Suprapubic skin (tissue), 3 donors: ENCODE results near the gene GRID2.

ENCODE experiments used
- CTCF ChIP-seq, 2 donors: fragments of 200-600 bp in 1 of 2; fragments of 450-650 bp in 1 of 2; sonication (generic) in 1 of 2; IDR thresholded peaks; one replicate each; pipeline ENCODE4 v1.5.1; 2016 to 2019; ENCODE audit warnings: antibody characterized with exemption in 2 of 2, mild to moderate bottlenecking in 1 of 2, moderate library complexity in 1 of 2
- EP300 ChIP-seq: sonication (generic); formaldehyde crosslinking; IDR thresholded peaks from one replicate; pipeline ENCODE4 v1.6.1; 2017; ENCODE audit warnings: antibody characterized with exemption
- POLR2A ChIP-seq, 2 donors: fragments of 450-650 bp; IDR thresholded peaks; one replicate each; pipeline ENCODE4 v1.6.1; 2017; ENCODE audit warnings: antibody characterized with exemption in 2 of 2, mild to moderate bottlenecking in 2 of 2, moderate library complexity in 2 of 2

GRCh38 chr4:93116624-93117023 lies 812.9 kb downstream of the GRID2 start:
- no peak for TF ChIP-seq EP300
- TF ChIP-seq POLR2A (IDR thresholded peaks at IDR 0.05), result no peak
- no peak for TF ChIP-seq CTCF (IDR thresholded peaks at IDR 0.05)
